ENCODE data around the gene DNAI4. TPM values are rescaled to one million over a fixed set of nuclear protein-coding genes. Genes with fewer than 3 reads are reported as not detected.

Gene DNAI4
- total RNA-seq, 1 donor from 2014 or later = 5.1 TPM

GRCh38 chr1:66852870-66853269, 71.8 kb downstream of the DNAI4 start:
- H3K27me3 Mint-ChIP-seq (ENCODE audit: unreplicated experiment) = peaks cover 1% of the 10 kb centered on the region
- no peak overlapping the region for H3K27ac Mint-ChIP-seq (ENCODE audit: unreplicated experiment)
- H3K4me3 Mint-ChIP-seq (ENCODE audit: unreplicated experiment) = no peak overlapping the region
- no peak for DNase-seq (ENCODE audit: low spot score)
- H3K9me3 Mint-ChIP-seq (ENCODE audit: unreplicated experiment) = no peaks in the 10 kb centered on the region
- no peak for TF ChIP-seq CTCF (IDR thresholded peaks at IDR 0.05; ENCODE audit: unreplicated experiment)
- H3K4me1 Mint-ChIP-seq (ENCODE audit: unreplicated experiment) = peaks cover 2% of the 10 kb centered on the region
- no peaks in the 10 kb centered on the region for H3K36me3 Mint-ChIP-seq (ENCODE audit: low read depth, unreplicated experiment)

GRCh38 chr1:66850989-66851388, 73.7 kb downstream of the DNAI4 start:
- Mint-ChIP-seq H3K27ac (ENCODE audit: unreplicated experiment) (no peak overlapping the region), H3K36me3 (ENCODE audit: low read depth, unreplicated experiment) (no peaks in the 10 kb centered on the region), H3K9me3 (ENCODE audit: unreplicated experiment) (no peaks in the 10 kb centered on the region), H3K4me1 (ENCODE audit: unreplicated experiment) (peaks cover 2% of the 10 kb centered on the region), H3K27me3 (ENCODE audit: unreplicated experiment) (peaks cover 1% of the 10 kb centered on the region), H3K4me3 (ENCODE audit: unreplicated experiment) (no peak overlapping the region)
- DNase-seq (ENCODE audit: low spot score) = no peak
- no peak for TF ChIP-seq CTCF (IDR thresholded peaks at IDR 0.05; ENCODE audit: unreplicated experiment)

- no peak for DNase-seq (ENCODE audit: low spot score)
- no peak overlapping the region for H3K4me3 Mint-ChIP-seq (ENCODE audit: unreplicated experiment)
- H3K9me3 Mint-ChIP-seq (ENCODE audit: unreplicated experiment) = no peaks in the 10 kb centered on the region
- peaks cover 2% of the 10 kb centered on the region for H3K4me1 Mint-ChIP-seq (ENCODE audit: unreplicated experiment)
- no peak for TF ChIP-seq CTCF (IDR thresholded peaks at IDR 0.05; ENCODE audit: unreplicated experiment)
- no peaks in the 10 kb centered on the region for H3K36me3 Mint-ChIP-seq (ENCODE audit: low read depth, unreplicated experiment)
- peaks cover 1% of the 10 kb centered on the region for H3K27me3 Mint-ChIP-seq (ENCODE audit: unreplicated experiment)
- no peak overlapping the region for H3K27ac Mint-ChIP-seq (ENCODE audit: unreplicated experiment)
Observed at GRCh38 chr1:66848193-66848592, 76.5 kb downstream of the DNAI4 start.

- H3K27me3 Mint-ChIP-seq (ENCODE audit: unreplicated experiment) = no peaks in the 10 kb centered on the region
- no peak for TF ChIP-seq CTCF (IDR thresholded peaks at IDR 0.05; ENCODE audit: unreplicated experiment)
- H3K4me3 Mint-ChIP-seq (ENCODE audit: unreplicated experiment) = no peak overlapping the region
- H3K36me3 Mint-ChIP-seq (ENCODE audit: low read depth, unreplicated experiment) = no peaks in the 10 kb centered on the region
- DNase-seq (ENCODE audit: low spot score) = no peak
- H3K4me1 Mint-ChIP-seq (ENCODE audit: unreplicated experiment) = peaks cover 9% of the 10 kb centered on the region
- peak overlapping the region; percentile 93 for H3K27ac Mint-ChIP-seq (ENCODE audit: unreplicated experiment)
- no peaks in the 10 kb centered on the region for H3K9me3 Mint-ChIP-seq (ENCODE audit: unreplicated experiment)
Observed at GRCh38 chr1:66840929-66841328, 83.7 kb downstream of the DNAI4 start.

GRCh38 chr1:66834926-66835325, 89.7 kb downstream of the DNAI4 start:
- TF ChIP-seq CTCF (IDR thresholded peaks at IDR 0.05; ENCODE audit: unreplicated experiment) = no peak
- H3K4me3 Mint-ChIP-seq (ENCODE audit: unreplicated experiment) = no peak overlapping the region
- H3K27ac Mint-ChIP-seq (ENCODE audit: unreplicated experiment) = no peak overlapping the region
- H3K27me3 Mint-ChIP-seq (ENCODE audit: unreplicated experiment) = no peaks in the 10 kb centered on the region
- no peaks in the 10 kb centered on the region for H3K4me1 Mint-ChIP-seq (ENCODE audit: unreplicated experiment)
- DNase-seq (ENCODE audit: low spot score) = no peak
- H3K9me3 Mint-ChIP-seq (ENCODE audit: unreplicated experiment) = no peaks in the 10 kb centered on the region
- no peaks in the 10 kb centered on the region for H3K36me3 Mint-ChIP-seq (ENCODE audit: low read depth, unreplicated experiment)
